H9 (cell line): ENCODE data around the gene DCDC2C. TPM values are rescaled to one million over a fixed set of nuclear protein-coding genes. Genes with fewer than 3 reads are reported as not detected.

Source experiments
- DNase-seq: peaks from one replicate; pipeline ENCODE4 v3.0.0-alpha.2; 2017
- H2AFZ ChIP-seq: one replicate; pipeline ENCODE4 v1.6.1; 2013; ENCODE audit warnings: mild to moderate bottlenecking, low read length, control low read depth, moderate library complexity
- H2AK5ac ChIP-seq: 2 replicates; pipeline ENCODE4 v1.6.1; 2013; ENCODE audit warnings: low read length, control low read depth, mixed read lengths; ENCODE audit not compliant: insufficient read length
- H2BK120ac ChIP-seq: one replicate; pipeline ENCODE4 v1.6.1; 2013; ENCODE audit warnings: low read depth, mild to moderate bottlenecking, low read length, control low read depth, inconsistent platforms; ENCODE audit not compliant: poor library complexity, severe bottlenecking
- H2BK12ac ChIP-seq: 2 replicates; pipeline ENCODE4 v1.6.1; 2013; ENCODE audit warnings: low read length, control low read depth, mixed read lengths, low read depth; ENCODE audit not compliant: insufficient read length
- H2BK15ac ChIP-seq: 2 replicates; pipeline ENCODE4 v1.6.1; 2013; ENCODE audit warnings: low read depth, low read length, control low read depth
- H2BK20ac ChIP-seq: one replicate; pipeline ENCODE4 v1.6.1; 2013; ENCODE audit warnings: low read depth, mild to moderate bottlenecking, low read length, control low read depth, inconsistent platforms; ENCODE audit not compliant: poor library complexity, severe bottlenecking
- H2BK5ac ChIP-seq: 2 replicates; pipeline ENCODE4 v1.6.1; 2013; ENCODE audit warnings: low read length, control low read depth, mixed read lengths; ENCODE audit not compliant: insufficient read length
- H3K14ac ChIP-seq: 2 replicates; pipeline ENCODE4 v1.6.1; 2013; ENCODE audit warnings: low read length, control low read depth; ENCODE audit not compliant: insufficient read depth
- H3K18ac ChIP-seq: 2 replicates; pipeline ENCODE4 v1.6.1; 2013; ENCODE audit warnings: low read depth, mild to moderate bottlenecking, mixed read lengths, low read length, control low read depth; ENCODE audit not compliant: insufficient read length
- H3K23ac ChIP-seq: 2 replicates; pipeline ENCODE4 v1.6.1; 2013; ENCODE audit warnings: low read length, control low read depth, mixed read lengths, low read depth; ENCODE audit not compliant: insufficient read length
- H3K23me2 ChIP-seq: 2 replicates; pipeline ENCODE4 v1.6.1; 2013; ENCODE audit warnings: low read depth, mild to moderate bottlenecking, mixed read lengths, low read length, control low read depth; ENCODE audit not compliant: insufficient read length, poor library complexity, severe bottlenecking
- H3K27ac ChIP-seq: 2 replicates; pipeline ENCODE4 v1.5.1; 2013; ENCODE audit warnings: low read length, control low read depth, mixed read lengths, low read depth; ENCODE audit not compliant: insufficient read length
- H3K27me3 ChIP-seq: 2 replicates; pipeline ENCODE4 v1.6.1; 2013; ENCODE audit warnings: low read length, control low read depth, inconsistent platforms; ENCODE audit not compliant: insufficient read depth
- H3K4ac ChIP-seq: 2 replicates; pipeline ENCODE4 v1.6.1; 2013; ENCODE audit warnings: low read depth, mild to moderate bottlenecking, control low read depth, inconsistent platforms, low read length, moderate library complexity
- H3K4me1 ChIP-seq: 2 replicates; pipeline ENCODE4 v1.6.1; 2013; ENCODE audit warnings: low read length, control low read depth, inconsistent platforms; ENCODE audit not compliant: insufficient read depth
- H3K4me2 ChIP-seq: 2 replicates; pipeline ENCODE4 v1.6.1; 2013; ENCODE audit warnings: low read length, control low read depth, mixed read lengths; ENCODE audit not compliant: insufficient read length, insufficient read depth
- H3K56ac ChIP-seq: 2 replicates; pipeline ENCODE4 v1.6.1; 2013; ENCODE audit warnings: low read depth, mild to moderate bottlenecking, mixed read lengths, low read length, control low read depth; ENCODE audit not compliant: insufficient read length
- H3K79me1 ChIP-seq: 2 replicates; pipeline ENCODE4 v1.6.1; 2013; ENCODE audit warnings: low read depth, mild to moderate bottlenecking, moderate library complexity, low read length, control low read depth, inconsistent platforms; ENCODE audit not compliant: insufficient read depth, poor library complexity, severe bottlenecking
- H3K79me2 ChIP-seq: 2 replicates; pipeline ENCODE4 v1.6.1; 2013; ENCODE audit warnings: low read length, control low read depth, inconsistent platforms; ENCODE audit not compliant: insufficient read depth
- H3K9ac ChIP-seq: 2 replicates; pipeline ENCODE4 v1.6.1; 2013; ENCODE audit warnings: low read length, control low read depth, mixed read lengths; ENCODE audit not compliant: insufficient read length; ENCODE audit errors: extremely low read depth
- H3K9me3 ChIP-seq: one replicate; pipeline ENCODE4 v1.6.1; 2013; ENCODE audit warnings: low read depth, low read length, inconsistent platforms; ENCODE audit not compliant: control insufficient read depth
- H3T11ph ChIP-seq: one replicate; pipeline ENCODE4 v1.6.1; 2013; ENCODE audit warnings: mild to moderate bottlenecking, low read length, control low read depth, inconsistent platforms
- H4K20me1 ChIP-seq: one replicate; pipeline ENCODE4 v1.6.1; 2013; ENCODE audit not compliant: control insufficient read depth, insufficient read length, insufficient read depth
- H4K5ac ChIP-seq: 2 replicates; pipeline ENCODE4 v1.6.1; 2013; ENCODE audit warnings: low read depth, mild to moderate bottlenecking, mixed read lengths, low read length, control low read depth; ENCODE audit not compliant: insufficient read length
- H4K8ac ChIP-seq: replicated peaks from 2 replicates; pipeline ENCODE4 v1.6.1; 2013; ENCODE audit warnings: low read length, control low read depth, mixed read lengths, low read depth; ENCODE audit not compliant: insufficient read length
- H4K91ac ChIP-seq: 2 replicates; pipeline ENCODE4 v1.6.1; 2013; ENCODE audit warnings: low read depth, mild to moderate bottlenecking, moderate library complexity, mixed read lengths, low read length, control low read depth; ENCODE audit not compliant: insufficient read length
- H3K27ac Mint-ChIP-seq, 3 experiments: 2 replicates in 2 of 3; 3 replicates in 1 of 3; pipeline ENCODE4 v1.8.0; 2020 to 2021; ENCODE audit warnings: mixed read lengths in 3 of 3, mild to moderate bottlenecking in 1 of 3, moderate library complexity in 1 of 3
- H3K27me3 Mint-ChIP-seq: 2 replicates; pipeline ENCODE4 v1.8.0; 2021; ENCODE audit warnings: low read depth, mild to moderate bottlenecking, moderate library complexity, mixed read lengths
- H3K36me3 Mint-ChIP-seq, 3 experiments: 2 replicates in 2 of 3; 3 replicates in 1 of 3; pipeline ENCODE4 v1.8.0; 2020 to 2021; ENCODE audit warnings: low read depth in 3 of 3, mixed read lengths in 3 of 3; ENCODE audit not compliant: insufficient read depth in 1 of 3
- H3K4me1 Mint-ChIP-seq, 2 experiments: 2 replicates each; pipeline ENCODE4 v1.8.0; 2020; ENCODE audit warnings: mixed read lengths in 2 of 2
- H3K4me3 Mint-ChIP-seq, 2 experiments: 2 replicates in 1 of 2; 3 replicates in 1 of 2; pipeline ENCODE4 v1.8.0; 2020 to 2021; ENCODE audit warnings: mild to moderate bottlenecking in 2 of 2, mixed read lengths in 2 of 2, moderate library complexity in 1 of 2
- H3K9me3 Mint-ChIP-seq, 2 experiments: 2 replicates in 1 of 2; 3 replicates in 1 of 2; pipeline ENCODE4 v1.8.0; 2020; ENCODE audit warnings: mild to moderate bottlenecking in 2 of 2, mixed read lengths in 2 of 2, moderate library complexity in 1 of 2
- CTCF ChIP-seq: fragments of 200-600 bp; sonication (generic); conservative IDR thresholded peaks from 3 replicates; pipeline ENCODE4 v1.8.0; 2021; ENCODE audit warnings: antibody characterized with exemption, mild to moderate bottlenecking
- WGBS: extraction: QIAGEN DNeasy Blood & Tissue Kit; methylation state at CpG from one replicate; pipeline ENCODE4 v1.1.7; 2013; ENCODE audit warnings: missing lambda C conversion rate, low lambda C conversion rate, mixed read lengths; ENCODE audit not compliant: insufficient read length; ENCODE audit errors: extremely low coverage; 5-methylcytosine and 5-hydroxymethylcytosine counted together
- total RNA-seq: library from RNA; stranded (reverse); gene quantifications from 2 replicates; pipeline ENCODE4 v1.2.1, GENCODE V29; 2021

DCDC2C gene
- total RNA-seq, 1 experiment from 2014 or later: not detected

DNA sequence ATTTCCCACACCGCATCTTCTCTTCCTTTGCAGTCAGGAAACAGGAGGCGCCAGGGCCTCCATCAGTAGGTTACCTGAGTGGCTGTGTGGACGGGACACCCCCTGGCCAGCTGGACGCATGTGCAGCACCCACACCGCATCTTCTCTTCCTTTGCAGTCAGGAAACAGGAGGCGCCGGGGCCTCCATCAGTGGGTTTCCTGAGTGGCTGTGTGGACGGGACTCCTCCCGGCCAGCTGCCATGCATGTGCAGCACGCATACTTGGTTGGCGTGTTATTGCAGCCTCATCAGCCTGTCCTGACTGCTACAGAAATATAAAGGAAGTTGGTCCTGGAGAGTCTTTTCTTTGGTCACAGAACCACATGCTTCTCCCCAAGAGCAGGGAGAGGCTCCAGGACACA is 74.6 kb downstream of the DCDC2C start:
- H3K23ac ChIP-seq: no peak overlapping the region
- no peak overlapping the region for H4K91ac ChIP-seq
- H3K4me1 ChIP-seq: no peaks in the 10 kb centered on the region; the same call in 1 of the 2 replicates
- no peak overlapping the region for H3K4me2 ChIP-seq
- H3K9ac ChIP-seq: no peak overlapping the region
- H3K79me1 ChIP-seq: no peaks in the 10 kb centered on the region
- no peaks in the 10 kb centered on the region for H3K79me2 ChIP-seq
- H3K4ac ChIP-seq: no peak overlapping the region
- no peak overlapping the region for H2BK15ac ChIP-seq
- H3K27me3 ChIP-seq: no peaks in the 10 kb centered on the region
- no peaks in the 10 kb centered on the region for H3K36me3 Mint-ChIP-seq
- H3K27ac ChIP-seq: no peak overlapping the region
- no peak overlapping the region for H3K14ac ChIP-seq
- H3K9me3 Mint-ChIP-seq: no peaks in the 10 kb centered on the region
- H2BK120ac ChIP-seq: no peak overlapping the region
- H3K27me3 Mint-ChIP-seq: peaks cover 10% of the 10 kb centered on the region
- H4K5ac ChIP-seq: no peak overlapping the region
- no peak overlapping the region for H3T11ph ChIP-seq
- H3K18ac ChIP-seq: no peak overlapping the region
- no peak overlapping the region for H4K8ac ChIP-seq
- WGBS: no CpG with 5 or more reads among the region's 11 CpGs
- H2BK20ac ChIP-seq: no peak overlapping the region
- no peak overlapping the region for H3K56ac ChIP-seq
- DNase-seq: no peak
- H2AK5ac ChIP-seq: no peak overlapping the region
- no peaks in the 10 kb centered on the region for H3K9me3 ChIP-seq
- peaks cover 3 to 4% of the 10 kb centered on the region in 2 experiments; a peak in 2 of 4 replicates for H3K4me1 Mint-ChIP-seq
- no peak overlapping the region for H3K4me3 Mint-ChIP-seq
- no peak overlapping the region for H3K27ac Mint-ChIP-seq
- H2BK5ac ChIP-seq: no peak overlapping the region
- TF ChIP-seq CTCF: no peak
- no peak overlapping the region for H2BK12ac ChIP-seq
- H2AFZ ChIP-seq: no peak overlapping the region
- H3K23me2 ChIP-seq: no peaks in the 10 kb centered on the region
- no peaks in the 10 kb centered on the region for H4K20me1 ChIP-seq
